ENCODE results near the gene TNKS2.
"Not testable (repeated sequence)": the region's sequence is repeated elsewhere in the genome, so short reads cannot be mapped to it uniquely, and the experiment has no call there.

TNKS2 gene

GRCh38 chr10:91796331-91797047 lies 1.7 kb upstream of the TNKS2 start:
- in situ Hi-C loops (cut with MboI; ENCODE audit: low sequenced_read_pairs), result no loop called here

DNA sequence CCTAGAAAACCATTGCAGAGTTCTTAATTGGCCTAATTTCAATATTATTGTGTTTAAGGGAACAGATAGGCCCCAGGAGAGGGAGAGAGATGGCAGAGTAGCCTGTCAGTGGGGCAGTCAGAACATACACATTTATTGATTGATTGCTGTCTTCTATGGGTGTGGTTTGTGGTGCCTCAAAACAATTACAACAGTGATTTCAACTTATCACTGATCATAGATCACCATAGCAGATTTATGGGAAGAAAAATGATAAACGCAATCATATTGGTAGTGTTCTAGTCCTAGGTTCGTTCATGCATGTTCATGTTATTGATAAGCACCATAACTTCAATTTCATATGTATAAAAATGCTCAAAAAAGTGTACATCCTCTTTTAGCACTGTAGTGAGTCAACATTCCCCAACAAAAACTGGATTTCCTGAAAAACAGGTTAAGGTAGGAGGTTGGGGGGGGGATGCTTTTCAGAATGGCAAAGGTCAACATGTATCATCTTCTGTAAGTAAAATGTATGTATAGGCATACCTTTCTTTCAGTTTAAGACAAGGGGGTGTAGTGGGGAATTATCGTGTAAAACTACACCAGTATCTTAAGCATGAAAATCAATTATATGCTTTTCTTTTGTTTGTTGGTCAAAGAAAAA lies 1.1 kb upstream of the TNKS2 start:
- in situ Hi-C loops (cut with MboI; ENCODE audit: low sequenced_read_pairs), result no loop called here

- in situ Hi-C loops (cut with MboI; ENCODE audit: low sequenced_read_pairs), result no loop called here
Measured at GRCh38 chr10:91798649-91799611, 704 bp downstream of the TNKS2 start.

GRCh38 chr10:91799612-91799975 lies 1.4 kb downstream of the TNKS2 start:
- in situ Hi-C loops (cut with MboI; ENCODE audit: low sequenced_read_pairs), result no loop called here

DNA sequence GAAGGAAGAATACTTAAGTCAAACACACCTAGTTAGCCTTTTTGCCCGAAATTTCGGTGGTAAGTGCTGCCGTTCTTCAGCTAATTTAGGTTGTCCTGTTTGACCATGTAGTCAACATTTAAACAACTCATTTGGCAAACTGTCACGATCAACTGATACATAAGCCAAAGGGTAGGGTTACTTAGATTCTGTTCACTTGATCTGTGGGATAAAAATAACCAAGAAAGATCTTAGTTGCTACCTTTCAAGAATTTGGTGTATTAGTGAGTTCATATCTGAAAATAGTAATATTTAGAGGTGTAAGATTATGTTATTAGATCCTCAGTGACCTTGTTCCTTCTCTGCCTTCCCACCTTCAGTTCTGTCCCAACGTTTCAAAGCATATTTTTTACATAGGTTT lies 2.0 kb downstream of the TNKS2 start:
- in situ Hi-C loops (cut with MboI; ENCODE audit: low sequenced_read_pairs), result no loop called here

- in situ Hi-C loops (cut with MboI; ENCODE audit: low sequenced_read_pairs), result no loop called here
Measured at GRCh38 chr10:91800756-91801155, 2.5 kb downstream of the TNKS2 start.

DNA sequence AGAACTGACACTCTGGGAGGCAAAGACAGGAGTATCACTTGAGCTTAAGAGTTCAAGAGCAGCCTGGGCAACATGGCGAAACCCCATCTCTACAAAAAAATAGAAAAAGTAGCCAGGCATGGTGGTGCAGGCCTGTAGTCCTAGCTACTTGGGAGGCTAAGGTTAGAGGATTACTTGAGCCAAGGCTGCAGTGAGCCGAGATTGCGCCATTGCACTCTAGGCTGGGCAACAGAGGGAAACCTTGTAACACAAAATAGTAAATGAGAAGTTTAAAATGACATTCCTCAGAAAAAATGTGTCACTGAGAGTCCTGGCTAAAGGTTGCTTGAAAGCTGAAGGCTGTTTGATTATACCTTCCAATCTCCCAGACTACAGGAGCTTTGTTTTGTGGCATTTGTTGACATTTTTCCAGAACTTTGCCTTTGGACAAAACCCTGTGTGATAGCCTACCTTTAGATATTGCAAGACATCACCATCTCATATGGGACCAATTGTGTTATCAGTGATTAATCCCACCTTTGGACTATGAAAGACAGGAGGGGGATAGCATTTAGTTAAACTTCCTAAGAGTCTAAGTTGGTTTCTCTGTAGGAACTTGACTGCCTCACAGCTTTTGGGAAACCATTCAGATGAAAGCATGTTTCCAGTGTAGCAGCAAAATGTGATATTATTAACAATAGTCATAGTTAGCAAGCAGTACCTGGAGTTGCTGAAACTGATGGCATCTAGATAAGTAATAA lies 5.3 kb downstream of the TNKS2 start:
- in situ Hi-C loops (cut with MboI; ENCODE audit: low sequenced_read_pairs), result no loop called here

- in situ Hi-C loops (cut with MboI; ENCODE audit: low sequenced_read_pairs), result no loop called here
Measured at GRCh38 chr10:91804126-91804510, 5.9 kb downstream of the TNKS2 start.

DNA sequence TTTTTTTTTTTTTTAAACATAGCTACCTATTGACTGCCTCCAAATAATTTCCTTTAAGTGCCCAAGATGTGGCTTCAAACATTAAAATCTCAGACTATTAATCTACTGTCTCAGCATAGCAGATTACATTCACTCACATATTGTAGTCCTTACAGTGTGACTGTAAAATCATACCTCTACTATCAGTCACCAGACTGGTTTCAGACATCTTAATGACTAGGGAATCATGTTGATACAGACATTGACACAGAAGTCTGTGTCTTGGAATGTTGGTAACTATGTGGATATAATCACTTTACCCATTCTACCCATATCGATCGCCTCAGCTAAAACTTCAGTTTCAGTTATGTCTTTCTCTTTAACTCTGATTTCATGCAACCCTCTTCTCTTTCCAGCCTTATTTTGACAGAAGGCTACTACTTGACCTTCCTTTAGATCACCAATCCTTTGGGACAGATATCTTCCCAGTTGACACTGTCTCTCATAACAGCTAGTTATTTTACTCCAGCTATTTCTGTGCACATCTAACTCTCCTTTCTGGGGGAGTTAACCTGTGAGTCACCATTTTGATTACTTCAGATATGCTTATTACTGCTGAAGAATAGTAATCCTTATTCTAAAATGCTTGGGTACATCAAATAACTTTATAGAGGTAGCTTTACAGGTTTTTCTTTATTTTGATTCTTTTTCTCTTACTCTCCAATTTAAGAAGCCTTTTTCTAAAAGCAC lies 7.0 kb downstream of the TNKS2 start:
- in situ Hi-C loops (cut with MboI; ENCODE audit: low sequenced_read_pairs), result no loop called here

DNA sequence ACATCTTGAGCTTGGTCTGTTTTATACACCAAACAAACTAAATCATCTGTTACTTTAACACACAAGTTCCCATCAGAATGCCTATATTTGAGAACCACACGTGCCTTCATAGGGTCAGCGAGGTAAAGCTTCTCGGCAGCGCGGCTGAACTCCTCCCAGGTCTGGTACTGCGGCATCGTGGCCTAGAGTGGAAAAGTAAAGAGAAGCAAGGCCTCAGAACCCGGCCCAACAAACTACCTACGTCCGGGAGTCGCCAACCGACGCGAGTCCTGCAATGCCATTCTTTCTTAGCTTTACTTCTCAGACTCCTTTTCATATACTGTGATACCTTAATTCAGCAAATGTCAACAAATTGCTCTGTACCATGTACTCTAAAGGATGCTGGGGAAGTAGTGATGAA lies 9.0 kb downstream of the TNKS2 start:
- in situ Hi-C loops (cut with MboI; ENCODE audit: low sequenced_read_pairs), result not testable (repeated sequence)

- in situ Hi-C loops (cut with MboI; ENCODE audit: low sequenced_read_pairs), result no loop called here
Measured at GRCh38 chr10:91813251-91813650, 15.0 kb downstream of the TNKS2 start.

DNA sequence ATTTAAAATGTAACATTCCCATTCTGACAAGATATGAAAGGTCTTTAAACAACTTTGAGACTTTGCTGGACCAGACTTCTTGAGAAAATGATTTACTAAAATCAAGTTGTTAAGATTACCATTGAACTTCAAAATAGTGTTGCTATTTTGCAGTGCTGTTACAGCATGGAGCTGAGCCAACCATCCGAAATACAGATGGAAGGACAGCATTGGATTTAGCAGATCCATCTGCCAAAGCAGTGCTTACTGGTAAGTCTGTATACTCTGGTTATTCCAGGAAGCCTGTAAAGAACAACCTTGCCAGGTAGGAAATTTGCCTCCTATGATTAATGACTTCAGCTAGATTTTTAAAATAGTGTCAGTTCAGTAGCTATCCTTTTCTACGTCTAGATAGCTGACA lies 18.8 kb downstream of the TNKS2 start:
- in situ Hi-C loops (cut with MboI; ENCODE audit: low sequenced_read_pairs), result no loop called here

GRCh38 chr10:91820144-91820543 lies 21.9 kb downstream of the TNKS2 start:
- in situ Hi-C loops (cut with MboI; ENCODE audit: low sequenced_read_pairs), result no loop called here

DNA sequence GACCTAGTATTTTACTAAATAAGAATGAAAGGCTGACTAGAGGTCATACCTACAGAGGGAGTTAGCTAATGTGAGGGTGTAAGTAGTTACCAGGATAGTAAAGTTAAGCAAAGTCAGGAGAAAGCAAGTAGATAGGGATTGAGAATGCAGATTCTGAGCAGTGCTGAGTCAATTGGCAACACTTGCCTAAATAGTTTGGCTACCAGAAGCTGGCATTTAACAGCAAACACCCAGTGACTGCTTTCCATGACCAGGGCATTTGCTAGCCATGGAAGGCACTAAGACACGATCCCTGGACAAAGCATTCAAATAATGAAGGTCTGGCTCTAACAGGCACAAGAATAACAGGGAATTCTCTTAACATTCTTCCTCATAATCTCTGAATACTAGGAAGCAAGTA lies 25.9 kb downstream of the TNKS2 start:
- in situ Hi-C loops (cut with MboI; ENCODE audit: low sequenced_read_pairs), result no loop called here

GRCh38 chr10:91829268-91829667 lies 31.0 kb downstream of the TNKS2 start:
- in situ Hi-C loops (cut with MboI; ENCODE audit: low sequenced_read_pairs), result no loop called here

- in situ Hi-C loops (cut with MboI; ENCODE audit: low sequenced_read_pairs), result no loop called here
Measured at GRCh38 chr10:91838199-91838598, 40.0 kb downstream of the TNKS2 start.

GRCh38 chr10:91843083-91843482 lies 44.9 kb downstream of the TNKS2 start:
- in situ Hi-C loops (cut with MboI; ENCODE audit: low sequenced_read_pairs), result no loop called here

DNA sequence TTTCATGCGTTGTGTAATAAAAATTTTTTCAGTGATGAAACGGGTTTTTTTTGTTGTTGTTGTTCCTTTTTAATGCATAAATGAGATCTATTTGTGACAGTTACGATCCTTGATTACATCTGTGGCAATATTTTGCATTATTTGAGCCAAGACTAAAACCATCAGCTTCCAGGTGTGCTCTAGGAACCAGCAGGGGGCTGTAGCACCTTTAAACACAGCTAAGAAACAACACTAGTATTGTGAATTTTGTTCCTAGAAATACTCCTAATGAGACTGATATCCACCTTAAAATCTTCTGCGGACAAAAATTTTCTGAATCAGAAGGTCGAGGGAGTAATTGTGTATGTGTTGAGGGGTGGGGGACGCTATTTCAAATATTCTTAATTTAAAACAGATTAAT lies 58.4 kb downstream of the TNKS2 start:
- in situ Hi-C loops (cut with MboI; ENCODE audit: low sequenced_read_pairs), result no loop called here

DNA sequence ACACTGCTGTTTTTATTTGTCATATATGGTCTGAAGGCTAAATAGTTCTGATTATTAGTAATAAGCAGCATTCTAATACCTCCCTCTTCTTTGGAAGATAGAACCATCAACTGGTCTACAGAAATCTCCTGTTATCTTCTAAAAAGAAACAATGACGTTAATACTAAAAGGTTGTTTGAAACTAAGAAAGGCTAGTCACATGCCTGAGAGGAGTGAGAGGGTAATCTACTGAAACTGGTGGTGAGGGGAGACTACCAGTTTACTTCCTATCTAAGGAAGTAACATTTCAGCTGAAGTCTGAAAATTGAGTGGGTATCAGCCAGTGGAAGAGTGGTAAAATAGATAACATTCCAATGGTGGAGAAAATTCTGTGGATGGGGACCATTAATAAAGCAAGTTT lies 62.7 kb downstream of the TNKS2 start:
- in situ Hi-C loops (cut with MboI; ENCODE audit: low sequenced_read_pairs), result no loop called here

DNA sequence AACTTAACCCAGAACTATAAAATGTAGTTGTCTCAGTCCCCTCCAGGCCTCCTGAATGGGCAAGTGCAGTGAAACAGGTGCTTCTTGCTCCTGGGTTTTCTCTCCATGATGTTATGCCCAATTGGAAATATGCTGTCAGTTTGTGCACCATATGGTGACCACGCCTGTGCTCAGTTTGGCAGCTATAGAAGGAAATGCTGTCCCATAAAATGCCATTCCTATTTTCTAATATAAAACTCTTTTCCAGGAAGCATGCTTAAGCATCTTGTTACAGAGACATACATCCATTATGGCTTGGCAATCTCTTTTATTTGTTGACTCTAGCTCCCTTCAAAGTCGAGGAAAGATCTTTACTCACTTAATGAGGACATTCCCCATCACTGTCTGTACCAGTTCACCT lies 65.9 kb downstream of the TNKS2 start:
- in situ Hi-C loops (cut with MboI; ENCODE audit: low sequenced_read_pairs), result no loop called here

All from HL-60/S4 treated with retinoic acid at 250 ng/mL for 4 days and 3 days (cell line).